ENCODE data around the gene RNF41.
"Not testable (repeated sequence)": the region's sequence is repeated elsewhere in the genome, so short reads cannot be mapped to it uniquely, and the experiment has no call there.

The RNF41 gene

GRCh38 chr12:56221757-56222530 lies at the start of gene RNF41:
RNF41 (minus strand) TSS chr12:56221922; CDS start chr12:56214047, 7,875 bp downstream.
- DNase-seq (ENCODE audit: low spot score), result peak; percentile 98

- peak; percentile 60 for DNase-seq (ENCODE audit: low spot score)
Measured at GRCh38 chr12:56271031-56271430, 49.3 kb upstream of the RNF41 start.

- no peak for DNase-seq (ENCODE audit: low spot score)
Measured at GRCh38 chr12:56267443-56268071, 45.8 kb upstream of the RNF41 start.

GRCh38 chr12:56266693-56267442 lies 45.1 kb upstream of the RNF41 start, which contains the start of gene COQ10A:
COQ10A (plus strand) TSS chr12:56266942; CDS start chr12:56267119, 177 bp downstream.
- DNase-seq (ENCODE audit: low spot score), result peak; percentile 95

- DNase-seq (ENCODE audit: low spot score), result not testable (repeated sequence)
Measured at GRCh38 chr12:56266068-56266692, 44.5 kb upstream of the RNF41 start.

GRCh38 chr12:56262955-56263354 lies 41.2 kb upstream of the RNF41 start:
- not testable (repeated sequence) for DNase-seq (ENCODE audit: low spot score)

GRCh38 chr12:56261503-56262232 lies 39.9 kb upstream of the RNF41 start:
- DNase-seq (ENCODE audit: low spot score), result peak; percentile 72

GRCh38 chr12:56260921-56261320 lies 39.2 kb upstream of the RNF41 start:
- DNase-seq (ENCODE audit: low spot score), result no peak

- no peak for DNase-seq (ENCODE audit: low spot score)
Measured at GRCh38 chr12:56260380-56260779, 38.7 kb upstream of the RNF41 start.

- no peak for DNase-seq (ENCODE audit: low spot score)
Measured at GRCh38 chr12:56258820-56259183, 37.1 kb upstream of the RNF41 start.

GRCh38 chr12:56258068-56258819 lies 36.5 kb upstream of the RNF41 start, which contains the start of gene ANKRD52:
ANKRD52 (minus strand) TSS chr12:56258384; CDS start chr12:56258269, 115 bp downstream.
- peak; percentile 92 for DNase-seq (ENCODE audit: low spot score)

GRCh38 chr12:56257491-56258067 lies 35.9 kb upstream of the RNF41 start:
- DNase-seq (ENCODE audit: low spot score), result peak; percentile 63

- DNase-seq (ENCODE audit: low spot score), result no peak
Measured at GRCh38 chr12:56257071-56257470, 35.3 kb upstream of the RNF41 start.

GRCh38 chr12:56256326-56256960 lies 34.7 kb upstream of the RNF41 start:
- DNase-seq (ENCODE audit: low spot score), result peak; percentile 41

GRCh38 chr12:56255671-56256070 lies 33.9 kb upstream of the RNF41 start:
- DNase-seq (ENCODE audit: low spot score), result no peak

- DNase-seq (ENCODE audit: low spot score), result no peak
Measured at GRCh38 chr12:56253091-56253490, 31.4 kb upstream of the RNF41 start.

- DNase-seq (ENCODE audit: low spot score), result no peak
Measured at GRCh38 chr12:56252649-56253048, 30.9 kb upstream of the RNF41 start.

GRCh38 chr12:56248711-56249110 lies 27.0 kb upstream of the RNF41 start:
- no peak for DNase-seq (ENCODE audit: low spot score)

- no peak for DNase-seq (ENCODE audit: low spot score)
Measured at GRCh38 chr12:56247923-56248322, 26.2 kb upstream of the RNF41 start.

- DNase-seq (ENCODE audit: low spot score), result no peak
Measured at GRCh38 chr12:56244494-56244893, 22.8 kb upstream of the RNF41 start.
